HTR-8/SVneo (cell line): ENCODE results near the gene CEBPG.
A peak's percentile ranks its signal among the peaks of the same experiment; 100 is the strongest.

Experiments
- DNase-seq: peaks from one replicate; pipeline ENCODE4 v3.0.0; 2011; ENCODE audit warnings: low spot score, mixed read lengths; ENCODE audit not compliant: insufficient read length
- FAIRE-seq: peaks from 2 replicates; lab custom pipeline; 2011; peaks lifted over from hg19 to GRCh38; lab: Jason Lieb, UNC

The CEBPG gene

GRCh38 chr19:33349319-33350289 lies 23.9 kb upstream of the CEBPG start:
- no peak for FAIRE-seq
- DNase-seq = no peak

- DNase-seq (peak; percentile 67), FAIRE-seq (peak; percentile 69)
Observed at GRCh38 chr19:33350538-33351309, 22.8 kb upstream of the CEBPG start.

GRCh38 chr19:33355535-33355934 lies 18.0 kb upstream of the CEBPG start:
- FAIRE-seq (no peak), DNase-seq (no peak)

GRCh38 chr19:33357556-33357955 lies 16.0 kb upstream of the CEBPG start:
- FAIRE-seq = no peak
- no peak for DNase-seq

- FAIRE-seq (no peak), DNase-seq (no peak)
Observed at GRCh38 chr19:33358408-33358807, 15.1 kb upstream of the CEBPG start.

GRCh38 chr19:33359581-33359980 lies 13.9 kb upstream of the CEBPG start:
- FAIRE-seq (no peak), DNase-seq (no peak)

GRCh38 chr19:33362508-33363228 lies 10.8 kb upstream of the CEBPG start:
- FAIRE-seq = no peak
- no peak for DNase-seq

- no peak for DNase-seq
- no peak for FAIRE-seq
Observed at GRCh38 chr19:33363476-33363875, 10.0 kb upstream of the CEBPG start.

- no peak for FAIRE-seq
Observed at GRCh38 chr19:33365691-33366090, 7.8 kb upstream of the CEBPG start.

GRCh38 chr19:33366127-33366526 lies 7.4 kb upstream of the CEBPG start:
- FAIRE-seq (no peak), DNase-seq (no peak)

More at GRCh38 chr19:33365691-33366090, 7.8 kb upstream of the CEBPG start:
- no peak for DNase-seq

GRCh38 chr19:33366897-33367296 lies 6.6 kb upstream of the CEBPG start:
- no peak for FAIRE-seq
- no peak for DNase-seq

- DNase-seq = no peak
- peak; percentile 59 for FAIRE-seq
Observed at GRCh38 chr19:33368074-33368864, 5.2 kb upstream of the CEBPG start.

- FAIRE-seq = no peak
- no peak for DNase-seq
Observed at GRCh38 chr19:33370783-33371182, 2.7 kb upstream of the CEBPG start.

- no peak for FAIRE-seq
- no peak for DNase-seq
Observed at GRCh38 chr19:33374236-33374714, 766 bp downstream of the CEBPG start.

GRCh38 chr19:33375156-33375836 lies 1.8 kb downstream of the CEBPG start:
- DNase-seq (no peak), FAIRE-seq (no peak)

- FAIRE-seq (no peak), DNase-seq (no peak)
Observed at GRCh38 chr19:33375837-33376159, 2.3 kb downstream of the CEBPG start.

GRCh38 chr19:33376423-33376822 lies 2.9 kb downstream of the CEBPG start:
- no peak for DNase-seq
- no peak for FAIRE-seq

- FAIRE-seq = no peak
- DNase-seq = no peak
Observed at GRCh38 chr19:33376941-33377557, 3.5 kb downstream of the CEBPG start.
